Neural progenitor cell (in vitro differentiated cells): ENCODE results near the gene PATE1.
"Not testable (repeated sequence)": the region's sequence is repeated elsewhere in the genome, so short reads cannot be mapped to it uniquely, and the experiment has no call there.

Experiments
- EZH2phosphoT487 ChIP-seq: fragments of 200-600 bp; sonication (generic); IDR thresholded peaks from 2 replicates; pipeline ENCODE4 v1.6.1; 2017; ENCODE audit warnings: antibody characterized with exemption
- TF ChIP-seq, protein P1 (sequence below): fragments of 200-600 bp; sonication (generic); IDR thresholded peaks from 2 replicates; pipeline ENCODE4 v1.5.1; 2017; ENCODE audit warnings: antibody characterized with exemption, mild to moderate bottlenecking

GRCh38 chr11:125704686-125705085 lies 41.4 kb upstream of the PATE1 start:
- TF ChIP-seq, protein P1, sequence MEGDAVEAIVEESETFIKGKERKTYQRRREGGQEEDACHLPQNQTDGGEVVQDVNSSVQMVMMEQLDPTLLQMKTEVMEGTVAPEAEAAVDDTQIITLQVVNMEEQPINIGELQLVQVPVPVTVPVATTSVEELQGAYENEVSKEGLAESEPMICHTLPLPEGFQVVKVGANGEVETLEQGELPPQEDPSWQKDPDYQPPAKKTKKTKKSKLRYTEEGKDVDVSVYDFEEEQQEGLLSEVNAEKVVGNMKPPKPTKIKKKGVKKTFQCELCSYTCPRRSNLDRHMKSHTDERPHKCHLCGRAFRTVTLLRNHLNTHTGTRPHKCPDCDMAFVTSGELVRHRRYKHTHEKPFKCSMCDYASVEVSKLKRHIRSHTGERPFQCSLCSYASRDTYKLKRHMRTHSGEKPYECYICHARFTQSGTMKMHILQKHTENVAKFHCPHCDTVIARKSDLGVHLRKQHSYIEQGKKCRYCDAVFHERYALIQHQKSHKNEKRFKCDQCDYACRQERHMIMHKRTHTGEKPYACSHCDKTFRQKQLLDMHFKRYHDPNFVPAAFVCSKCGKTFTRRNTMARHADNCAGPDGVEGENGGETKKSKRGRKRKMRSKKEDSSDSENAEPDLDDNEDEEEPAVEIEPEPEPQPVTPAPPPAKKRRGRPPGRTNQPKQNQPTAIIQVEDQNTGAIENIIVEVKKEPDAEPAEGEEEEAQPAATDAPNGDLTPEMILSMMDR, result not testable (repeated sequence)
- TF ChIP-seq EZH2phosphoT487, result not testable (repeated sequence)
